KMS-11 (cell line): ENCODE measurements around the gene LRP10.

Experiments
- H2AFZ ChIP-seq: fragments of 200-600 bp; sonication (generic); 2 replicates; pipeline ENCODE4 v1.6.1; 2016; ENCODE audit warnings: antibody characterized with exemption, mixed run types, low read depth
- H3K27ac ChIP-seq: fragments of 200-600 bp; sonication (generic); 2 replicates; pipeline ENCODE4 v1.6.1; 2016; ENCODE audit warnings: mild to moderate bottlenecking, mixed run types
- H3K27me3 ChIP-seq: fragments of 200-600 bp; sonication (generic); 2 replicates; pipeline ENCODE4 v1.6.1; 2017; ENCODE audit warnings: mild to moderate bottlenecking, low read depth, mixed run types, moderate library complexity; ENCODE audit not compliant: insufficient read depth
- H3K36me3 ChIP-seq: fragments of 200-600 bp; sonication (generic); 2 replicates; pipeline ENCODE4 v1.6.1; 2017; ENCODE audit warnings: mild to moderate bottlenecking, mixed run types; ENCODE audit not compliant: insufficient read depth
- H3K4me1 ChIP-seq: fragments of 200-600 bp; sonication (generic); 2 replicates; pipeline ENCODE4 v1.6.1; 2016; ENCODE audit warnings: mild to moderate bottlenecking, low read depth, mixed run types; ENCODE audit not compliant: poor library complexity, severe bottlenecking
- H3K4me2 ChIP-seq: fragments of 200-600 bp; sonication (generic); 2 replicates; pipeline ENCODE4 v1.7.0; 2016; ENCODE audit warnings: mild to moderate bottlenecking, mixed run types
- H3K4me3 ChIP-seq: fragments of 200-600 bp; sonication (generic); IDR thresholded peaks from 2 replicates; pipeline ENCODE4 v1.6.1; 2017; ENCODE audit warnings: low read depth, low read length, mixed read lengths; ENCODE audit not compliant: insufficient read depth
- H3K79me2 ChIP-seq: fragments of 200-600 bp; sonication (generic); 2 replicates; pipeline ENCODE4 v1.6.1; 2016; ENCODE audit warnings: low read depth, mixed run types; ENCODE audit not compliant: insufficient read depth
- H3K9ac ChIP-seq: fragments of 200-600 bp; sonication (generic); 2 replicates; pipeline ENCODE4 v1.6.1; 2016; ENCODE audit warnings: mild to moderate bottlenecking, mixed run types
- H4K20me1 ChIP-seq: fragments of 200-600 bp; sonication (generic); 2 replicates; pipeline ENCODE4 v1.6.1; 2016; ENCODE audit warnings: mild to moderate bottlenecking, mixed run types; ENCODE audit not compliant: insufficient read depth
- CTCF ChIP-seq: fragments of 200-600 bp; sonication (generic); conservative IDR thresholded peaks from 2 replicates; pipeline ENCODE4 v1.6.1; 2017; ENCODE audit warnings: low read depth, mild to moderate bottlenecking, antibody characterized with exemption, low read length, moderate library complexity, mixed read lengths

The LRP10 gene

GRCh38 chr14:22870811-22871223, 723 bp upstream of the LRP10 start:
- TF ChIP-seq CTCF, result no peak
- H2AFZ ChIP-seq, result peak overlapping the region; percentile 53; the same call in 1 of the 2 replicates

GRCh38 chr14:22872033-22872832, 693 bp downstream of the LRP10 start:
- peak overlapping the region; percentile 53 for H2AFZ ChIP-seq
- peak overlapping the region; percentile 58 for H3K9ac ChIP-seq
- no peaks in the 10 kb centered on the region for H4K20me1 ChIP-seq
- H3K27ac ChIP-seq, result peak overlapping the region; percentile 69
- no peaks in the 10 kb centered on the region for H3K27me3 ChIP-seq
- no peaks in the 10 kb centered on the region for H3K36me3 ChIP-seq
- peak; percentile 92 for TF ChIP-seq CTCF
- no peaks in the 10 kb centered on the region for H3K79me2 ChIP-seq
- H3K4me3 ChIP-seq, result no peak overlapping the region
- H3K4me1 ChIP-seq, result peaks cover 22% of the 10 kb centered on the region
- peak overlapping the region; percentile 95 for H3K4me2 ChIP-seq

More at GRCh38 chr14:22870811-22871223, 723 bp upstream of the LRP10 start:
- peak overlapping the region; percentile 95 for H3K4me2 ChIP-seq
- H3K4me3 ChIP-seq, result no peak overlapping the region
- peaks cover 22% of the 10 kb centered on the region for H3K4me1 ChIP-seq
- no peaks in the 10 kb centered on the region for H3K79me2 ChIP-seq
- no peaks in the 10 kb centered on the region for H3K36me3 ChIP-seq
- peak overlapping the region; percentile 20; the same call in 1 of the 2 replicates for H3K9ac ChIP-seq
- H3K27ac ChIP-seq, result peak overlapping the region; percentile 69
- no peaks in the 10 kb centered on the region for H4K20me1 ChIP-seq
- H3K27me3 ChIP-seq, result no peaks in the 10 kb centered on the region

- peak; percentile 63 for TF ChIP-seq CTCF
- H4K20me1 ChIP-seq, result no peaks in the 10 kb centered on the region
- no peaks in the 10 kb centered on the region for H3K27me3 ChIP-seq
- H3K4me2 ChIP-seq, result peak overlapping the region; percentile 95
- no peak overlapping the region for H3K4me3 ChIP-seq
- peak overlapping the region; percentile 53; the same call in 1 of the 2 replicates for H2AFZ ChIP-seq
- H3K79me2 ChIP-seq, result no peaks in the 10 kb centered on the region
- H3K27ac ChIP-seq, result peak overlapping the region; percentile 69; the same call in 1 of the 2 replicates
- H3K36me3 ChIP-seq, result no peaks in the 10 kb centered on the region
- H3K4me1 ChIP-seq, result peaks cover 22% of the 10 kb centered on the region
- peak overlapping the region; percentile 58; the same call in 1 of the 2 replicates for H3K9ac ChIP-seq
Observed at GRCh38 chr14:22872833-22873520, 1.4 kb downstream of the LRP10 start.

GRCh38 chr14:22875003-22875747, 3.6 kb downstream of the LRP10 start:
- Histone ChIP-seq H3K4me1 (peaks cover 14% of the 10 kb centered on the region), H4K20me1 (no peaks in the 10 kb centered on the region), H3K79me2 (no peaks in the 10 kb centered on the region), H3K4me2 (no peak overlapping the region), H2AFZ (no peak overlapping the region), H3K27ac (no peak overlapping the region), H3K36me3 (no peaks in the 10 kb centered on the region), H3K27me3 (no peaks in the 10 kb centered on the region), H3K9ac (no peak overlapping the region), H3K4me3 (no peak overlapping the region)
- no peak for TF ChIP-seq CTCF
